Stimulated activated CD4-positive, alpha-beta T cell treated with anti-CD3 and anti-CD28 coated beads, Interleukin-12 subunit alpha, Interleukin-12 subunit beta, amount 100 ng/mL, for 48 hours (primary cell): ENCODE data around the gene POLR3E.
"Not testable (repeated sequence)": the region's sequence is repeated elsewhere in the genome, so short reads cannot be mapped to it uniquely, and the experiment has no call there.

ENCODE experiments used
- DNase-seq, 3 donors: peaks; one replicate each; pipeline ENCODE4 v3.0.0-alpha.2; 2020; ENCODE audit warnings: low read depth in 2 of 3, low spot score in 1 of 3

Gene POLR3E

DNA sequence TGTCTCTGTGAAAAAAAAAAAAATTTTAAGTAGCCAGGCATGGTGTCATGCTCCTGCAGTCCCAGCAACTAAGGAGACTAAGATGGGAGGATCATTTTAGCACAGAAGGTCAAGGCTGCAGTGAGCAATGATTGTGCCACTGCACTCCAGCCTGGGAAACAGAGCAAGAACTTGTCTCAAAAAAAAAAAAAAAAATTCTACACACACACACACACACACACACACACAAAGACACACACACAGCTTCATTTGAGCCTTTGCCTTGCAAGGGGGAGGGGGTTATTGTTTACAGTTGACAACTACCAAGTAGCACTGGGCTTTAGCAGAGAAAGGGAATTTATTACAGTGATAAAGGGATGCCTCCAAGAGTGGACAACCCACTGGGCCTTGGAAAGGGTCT, 4.9 kb upstream of the POLR3E start:
- no peak for DNase-seq

DNA sequence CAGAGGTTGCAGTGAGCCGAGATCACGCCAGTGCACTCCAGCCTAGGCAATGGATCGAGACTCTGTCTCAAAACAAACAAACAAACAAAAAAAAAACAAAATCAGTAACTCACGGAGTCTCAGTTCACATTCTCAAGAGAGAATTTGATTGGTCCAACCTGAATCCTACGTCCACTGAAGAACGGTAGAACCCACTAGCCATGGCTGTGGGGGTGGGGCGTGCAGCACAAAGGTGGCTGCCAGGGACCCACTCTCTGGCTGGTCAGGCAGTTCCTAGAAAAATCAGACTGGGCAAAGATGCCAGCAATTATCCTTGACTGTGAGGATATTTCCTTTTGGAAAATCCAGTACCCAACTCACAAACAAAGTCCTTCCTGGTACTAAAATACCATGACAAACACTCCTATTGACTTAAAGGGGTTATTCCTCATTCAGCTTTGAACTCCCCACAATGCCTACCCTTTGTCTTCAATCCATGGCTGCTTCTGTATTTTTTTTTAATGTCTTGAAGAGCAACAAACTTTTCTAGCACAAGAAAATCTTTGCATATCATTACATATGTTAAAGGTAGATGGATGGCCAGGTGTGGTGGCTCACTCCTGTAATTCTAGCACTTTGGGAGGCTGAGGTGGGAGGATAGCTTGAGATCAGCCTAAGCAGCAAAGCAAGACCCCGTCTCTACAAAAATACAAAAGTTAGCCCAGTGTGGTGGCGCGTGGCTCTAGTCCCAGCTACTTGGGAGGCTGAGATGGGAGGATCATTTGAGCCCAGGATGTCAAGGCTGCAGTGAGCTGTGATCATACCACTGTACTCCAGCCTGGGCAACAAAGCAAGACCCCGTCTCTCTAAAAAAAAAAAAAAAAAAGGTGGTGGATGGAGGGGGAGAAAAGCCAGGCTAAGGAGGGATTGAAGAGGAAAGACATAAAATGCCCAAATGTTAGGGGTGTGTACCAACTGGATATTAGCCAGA, 3.8 kb upstream of the POLR3E start:
- no peak for DNase-seq

DNA sequence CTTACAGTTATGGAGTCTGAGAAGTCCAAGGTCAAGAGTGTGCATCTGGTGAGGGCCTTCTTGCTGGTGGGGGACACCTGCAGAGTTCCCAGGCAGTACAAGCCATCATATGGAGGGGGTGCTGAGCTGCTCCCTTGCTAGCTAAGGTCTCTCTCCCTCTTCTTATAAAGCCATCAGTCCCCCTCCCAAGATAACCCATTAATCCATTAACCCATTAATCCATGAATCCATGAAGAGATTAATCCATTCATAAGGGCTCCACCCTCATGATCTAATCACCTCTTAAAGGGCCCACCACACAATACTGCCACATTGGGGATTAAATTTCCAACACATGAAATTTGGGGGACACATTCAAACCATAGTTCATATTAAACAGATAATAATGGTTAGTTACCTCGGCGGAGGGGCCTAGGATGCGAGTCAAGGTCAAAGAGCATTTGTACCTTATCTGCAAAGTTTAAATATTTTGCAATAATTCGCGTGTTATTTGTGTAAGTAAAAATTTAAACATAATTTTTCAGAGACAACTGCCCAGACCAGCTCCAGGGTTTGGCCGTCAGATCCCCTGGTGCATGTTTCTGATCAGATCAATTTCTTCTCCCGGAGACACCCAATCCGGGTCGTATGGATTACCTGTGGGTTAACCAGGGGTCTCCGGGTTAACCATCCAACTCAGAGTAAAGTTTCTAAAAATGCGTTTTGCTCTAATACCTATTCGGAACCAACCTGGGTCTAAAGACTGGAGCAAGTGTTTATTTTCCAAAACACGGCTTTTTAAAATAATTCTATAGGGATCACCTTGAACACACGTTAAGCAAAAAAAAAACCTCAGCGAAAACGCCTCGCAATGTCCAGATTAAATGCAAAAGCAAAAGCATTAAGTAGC, 740 bp upstream of the POLR3E start:
- no peak for DNase-seq

DNA sequence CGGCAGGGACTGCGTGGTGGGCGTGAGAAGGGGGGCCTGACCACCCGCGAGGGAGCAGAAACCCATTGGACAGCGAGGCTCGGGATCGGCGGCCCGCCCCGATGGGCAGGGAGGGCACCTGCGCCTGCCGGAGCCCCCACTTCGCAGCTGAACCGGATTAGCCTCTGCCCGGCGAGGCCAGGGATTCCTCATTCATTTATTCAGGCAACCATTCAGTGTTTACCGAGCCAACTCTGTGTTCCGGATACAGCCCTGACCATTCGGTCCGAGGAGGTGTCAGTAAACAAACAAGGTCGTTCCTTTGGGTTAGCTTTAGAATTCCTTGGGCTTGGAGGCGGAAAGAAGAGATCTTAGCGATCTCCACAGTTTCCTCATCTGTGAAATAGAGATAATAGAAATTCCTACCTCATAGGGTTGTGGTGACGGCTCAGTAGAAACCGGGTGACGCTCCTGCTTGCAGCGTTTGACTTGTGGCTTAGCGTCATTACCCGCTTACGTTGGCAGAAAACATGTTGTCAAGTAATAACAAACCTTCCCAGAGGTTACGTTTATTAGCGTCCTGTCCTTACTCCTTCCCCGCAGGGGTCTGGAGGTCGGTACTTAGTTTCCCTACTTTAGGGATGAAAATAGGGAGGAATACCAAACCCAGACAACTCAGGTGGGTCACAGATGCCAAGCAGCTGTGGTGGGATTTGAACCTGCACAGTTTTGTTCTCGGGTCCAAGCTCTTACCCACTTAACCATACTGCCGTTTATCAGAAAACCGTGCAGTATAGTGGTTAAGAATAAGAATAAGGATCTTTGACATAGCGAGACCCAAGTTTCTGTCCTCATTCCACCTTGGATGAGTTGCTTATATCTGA, 893 bp downstream of the POLR3E start:
- peak; percentile 58 to 82 (median 67) for DNase-seq

DNA sequence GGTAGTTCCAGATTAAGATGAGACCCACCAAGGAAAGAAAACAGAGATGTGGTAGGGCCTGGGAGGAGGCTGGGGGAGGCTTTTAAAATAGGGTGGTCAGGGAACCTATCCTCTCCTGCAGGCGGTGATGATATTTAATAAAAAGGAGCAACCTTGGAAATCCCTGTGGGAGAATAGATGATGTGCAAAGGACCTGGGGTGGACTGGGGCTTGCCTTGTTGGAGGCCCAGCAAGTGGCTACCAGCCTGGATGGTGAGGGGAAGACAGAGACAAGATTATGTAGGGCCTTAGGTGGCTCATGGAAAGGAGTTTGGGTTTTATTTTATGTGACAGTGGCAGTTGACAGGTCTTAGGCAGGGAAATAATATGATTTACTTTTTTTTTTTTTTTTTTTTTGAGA, 1.8 kb downstream of the POLR3E start:
- no peak for DNase-seq

DNA sequence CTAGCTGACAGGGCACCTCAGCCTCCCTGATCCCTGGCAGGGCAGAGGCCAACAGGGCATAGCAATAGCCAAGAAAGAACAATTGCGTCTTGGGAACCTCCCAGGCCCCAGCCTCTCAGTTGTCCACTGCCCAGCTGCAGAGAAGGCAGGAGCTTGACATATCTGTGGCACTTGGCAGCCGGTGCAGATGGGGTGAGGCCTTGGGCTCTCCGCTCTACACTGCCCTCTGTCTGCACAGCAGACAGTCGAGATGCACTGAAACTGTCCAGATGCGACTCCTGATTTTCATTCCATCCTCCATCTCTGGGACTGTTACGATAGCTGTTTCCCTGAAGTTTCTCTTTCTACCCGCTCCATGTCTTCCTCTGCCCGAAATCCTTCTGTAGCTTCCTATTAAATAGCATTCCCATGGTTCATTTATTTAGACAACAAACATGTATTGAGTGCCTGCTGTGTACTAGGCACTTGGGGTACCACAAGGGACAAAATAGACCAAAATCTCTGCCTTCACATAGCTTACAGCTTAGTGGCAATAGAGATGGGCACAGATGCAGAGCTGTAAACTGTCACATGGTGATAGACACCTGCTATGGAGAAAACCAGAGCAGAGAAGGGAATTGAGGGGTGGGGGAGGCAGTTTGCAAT, 3.3 kb downstream of the POLR3E start:
- peak; percentile 15 to 35 (median 26) for DNase-seq

DNA sequence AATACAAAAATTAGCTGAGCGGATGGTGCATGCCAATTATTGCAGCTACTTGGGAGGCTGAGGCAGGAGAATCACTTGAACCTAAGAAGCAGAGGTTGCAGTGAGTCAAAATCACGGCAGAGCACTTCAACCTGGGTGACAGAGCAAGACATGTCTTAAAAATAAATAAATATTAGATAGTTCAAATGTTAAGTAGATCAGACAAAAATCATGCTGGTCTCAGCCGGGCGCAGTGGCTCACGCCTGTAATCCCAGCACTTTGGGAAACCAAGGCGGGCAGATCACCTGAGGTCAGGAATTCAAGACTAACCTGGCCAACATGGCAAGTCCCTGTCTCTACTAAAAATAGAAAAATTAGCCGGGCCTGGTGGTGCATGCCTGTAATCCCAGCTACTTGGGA, 4.2 kb downstream of the POLR3E start:
- not testable (repeated sequence) for DNase-seq

DNA sequence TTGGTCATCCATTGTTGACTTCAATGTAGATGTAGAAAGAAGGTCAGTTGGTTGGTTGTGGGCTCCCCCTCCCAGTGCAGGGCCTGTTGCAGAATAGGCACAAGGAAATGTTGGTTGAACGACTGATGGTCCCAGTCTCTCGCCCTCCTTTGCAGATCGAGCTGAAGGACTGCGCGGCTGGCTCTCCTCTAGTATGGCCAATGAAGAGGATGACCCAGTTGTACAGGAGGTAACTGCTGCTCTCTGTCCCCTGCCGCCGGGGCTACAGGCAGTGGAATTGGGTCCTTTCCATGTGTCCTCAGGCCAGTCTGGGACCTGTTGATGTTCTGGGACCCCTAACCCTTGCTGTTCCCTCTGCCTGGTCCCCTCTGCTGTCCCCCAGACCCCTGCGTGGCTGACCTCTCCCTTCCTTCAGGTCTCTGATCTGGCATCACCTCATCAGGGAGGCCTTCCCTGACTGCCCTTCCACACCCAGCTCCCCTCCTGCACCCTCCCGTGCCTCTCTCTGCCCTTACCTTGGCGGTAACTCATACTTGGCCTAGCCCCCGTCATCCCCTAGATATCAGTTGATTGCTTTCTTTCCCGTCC, 5.7 kb downstream of the POLR3E start:
- no peak for DNase-seq

DNA sequence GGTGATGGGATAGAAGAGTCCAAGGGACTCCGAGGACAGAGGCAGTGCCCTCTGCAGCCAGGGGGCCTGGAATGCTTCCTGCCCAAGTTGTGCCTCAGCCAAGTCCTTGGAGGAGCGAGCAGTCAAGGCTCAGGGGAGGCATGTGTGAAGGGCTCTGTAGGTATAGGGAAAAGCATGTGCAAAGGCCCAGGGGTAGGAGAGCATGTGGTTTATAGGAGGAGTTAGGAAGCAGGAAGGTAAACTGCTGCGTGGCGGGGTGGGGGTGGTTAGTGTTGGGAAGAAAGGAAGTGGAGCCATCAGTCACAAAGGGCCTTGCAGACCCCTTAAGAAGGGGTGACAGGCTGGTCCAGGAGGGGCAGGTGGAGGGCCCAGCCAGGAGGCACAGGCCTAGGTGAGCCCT, 7.2 kb downstream of the POLR3E start:
- no peak for DNase-seq

DNA sequence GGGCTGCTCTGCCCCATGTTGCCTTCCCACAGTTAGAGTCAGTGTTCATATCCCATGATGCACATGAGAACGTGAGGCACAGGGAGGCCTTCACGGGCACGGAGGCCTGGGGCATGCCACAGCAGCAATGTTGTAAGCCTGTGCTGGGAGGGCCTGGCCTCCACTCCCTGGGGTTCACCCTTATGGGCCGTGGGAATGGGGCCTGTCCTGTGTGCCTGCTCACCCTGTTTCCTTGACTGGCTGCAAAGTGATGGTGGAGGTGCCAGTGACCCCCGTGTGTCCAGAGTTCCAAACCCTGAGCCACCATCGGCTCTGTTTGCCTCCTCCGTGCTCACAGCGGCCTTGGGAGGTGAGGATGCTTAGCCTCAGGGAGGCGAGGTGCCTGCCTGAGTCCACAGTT, 9.6 kb downstream of the POLR3E start:
- no peak for DNase-seq

DNA sequence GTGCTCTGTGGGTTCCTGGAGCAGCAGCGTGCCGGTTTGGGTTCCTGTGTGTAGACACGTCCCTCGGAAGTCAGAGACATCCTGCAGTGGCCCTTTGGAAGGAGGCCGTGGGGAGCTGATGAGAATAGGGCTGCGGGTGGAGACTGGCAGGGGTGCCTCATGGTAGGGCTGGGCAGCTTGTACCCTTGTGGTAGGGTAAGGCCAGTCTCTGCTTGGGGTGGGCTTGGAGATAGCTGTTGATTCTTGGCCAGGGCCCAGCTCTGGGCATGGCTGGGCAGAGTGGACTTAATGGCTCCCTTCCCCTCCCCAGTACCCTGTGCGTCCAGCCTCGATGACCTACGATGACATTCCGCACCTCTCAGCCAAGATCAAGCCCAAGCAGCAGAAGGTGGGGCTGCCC, 10.6 kb downstream of the POLR3E start:
- DNase-seq = no peak

DNA sequence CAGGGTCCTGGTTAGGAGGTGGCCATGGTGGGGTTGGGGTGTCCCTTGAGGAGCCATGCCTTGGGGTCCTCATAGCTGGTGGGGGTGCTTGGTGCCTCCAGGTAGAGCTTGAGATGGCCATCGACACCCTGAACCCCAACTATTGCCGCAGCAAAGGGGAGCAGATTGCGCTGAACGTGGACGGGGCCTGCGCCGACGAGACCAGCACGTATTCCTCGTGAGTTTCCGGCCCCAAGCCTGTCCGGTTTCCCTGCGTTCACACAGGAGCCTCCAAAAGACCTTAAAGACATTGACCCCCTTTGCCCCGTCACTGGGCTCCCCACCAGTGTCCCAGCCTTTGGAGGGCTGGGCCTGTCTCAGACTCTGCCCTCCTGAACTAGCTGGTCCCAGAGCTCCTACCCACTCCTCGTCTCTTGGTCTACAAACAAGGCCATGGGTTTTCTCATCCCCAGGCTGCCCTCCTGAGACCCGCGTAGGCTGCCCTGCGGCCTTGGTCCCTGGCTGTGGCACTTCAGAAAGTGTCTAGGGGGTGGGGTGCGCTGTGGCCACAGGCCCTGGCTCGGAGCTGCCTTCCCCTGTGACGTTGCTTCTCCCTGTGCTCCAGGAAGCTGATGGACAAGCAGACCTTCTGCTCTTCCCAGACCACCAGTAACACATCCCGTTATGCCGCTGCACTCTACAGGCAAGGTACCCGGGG, 11.8 kb downstream of the POLR3E start:
- no peak for DNase-seq

DNA sequence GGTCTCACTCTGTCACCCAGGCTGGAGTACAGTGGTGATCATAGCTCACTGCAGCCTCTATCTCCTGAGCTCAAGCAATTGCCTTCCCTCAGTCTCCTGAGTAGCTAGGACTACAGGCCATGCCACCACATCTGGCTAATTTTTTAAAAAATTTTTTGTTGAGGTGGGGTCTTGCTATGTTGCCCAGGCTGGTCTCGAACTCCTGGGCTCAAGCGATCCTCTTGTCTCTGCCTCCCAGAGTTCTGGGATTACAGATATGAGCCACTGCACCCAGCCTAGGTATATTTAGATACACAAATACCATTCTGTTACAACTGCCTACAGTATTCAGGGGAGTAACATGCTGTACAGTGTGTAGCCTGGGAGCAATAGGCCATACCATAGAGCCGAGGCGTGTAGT, 14.3 kb downstream of the POLR3E start:
- no peak for DNase-seq

DNA sequence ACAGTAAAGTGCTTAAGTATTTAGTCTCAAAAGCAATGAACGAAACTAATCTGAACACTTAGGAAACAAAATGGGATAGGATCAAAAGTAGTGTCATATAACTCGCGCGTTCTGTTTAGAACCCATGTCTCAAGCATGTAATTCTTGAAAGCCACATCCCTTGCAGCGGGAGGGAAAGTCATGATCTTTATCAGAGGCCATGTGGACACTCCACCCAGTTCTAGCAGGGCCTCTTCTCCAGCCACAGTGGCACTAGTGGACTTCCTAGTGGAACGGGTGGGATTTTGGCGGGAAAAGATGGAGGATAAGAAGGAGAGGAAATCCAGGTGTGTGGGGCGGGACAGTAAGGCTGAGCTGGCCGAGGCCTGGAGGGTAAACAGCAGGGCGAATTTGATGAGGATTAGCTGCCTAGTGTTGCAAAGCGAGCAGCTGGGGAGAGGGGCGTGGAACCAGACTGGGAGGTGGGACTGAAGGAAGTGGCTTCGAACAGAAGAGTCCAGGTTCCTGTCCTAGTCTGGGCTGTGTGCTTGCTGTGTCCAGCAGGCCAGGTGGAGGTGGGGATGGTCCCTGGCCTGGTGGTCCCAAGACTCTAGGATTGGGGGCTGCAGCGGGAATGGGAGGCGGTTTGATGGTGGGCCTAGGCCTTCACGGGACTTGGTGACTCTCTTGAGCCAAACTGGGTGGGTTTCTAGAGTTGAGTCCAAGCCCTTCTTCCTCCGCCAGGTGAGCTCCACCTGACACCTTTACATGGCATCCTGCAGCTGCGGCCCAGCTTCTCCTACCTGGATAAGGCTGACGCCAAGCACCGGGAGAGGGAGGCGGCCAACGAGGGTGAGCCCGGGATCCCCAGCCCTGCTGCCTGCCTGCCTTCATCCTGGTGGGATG, 15.9 kb downstream of the POLR3E start:
- DNase-seq = no peak

DNA sequence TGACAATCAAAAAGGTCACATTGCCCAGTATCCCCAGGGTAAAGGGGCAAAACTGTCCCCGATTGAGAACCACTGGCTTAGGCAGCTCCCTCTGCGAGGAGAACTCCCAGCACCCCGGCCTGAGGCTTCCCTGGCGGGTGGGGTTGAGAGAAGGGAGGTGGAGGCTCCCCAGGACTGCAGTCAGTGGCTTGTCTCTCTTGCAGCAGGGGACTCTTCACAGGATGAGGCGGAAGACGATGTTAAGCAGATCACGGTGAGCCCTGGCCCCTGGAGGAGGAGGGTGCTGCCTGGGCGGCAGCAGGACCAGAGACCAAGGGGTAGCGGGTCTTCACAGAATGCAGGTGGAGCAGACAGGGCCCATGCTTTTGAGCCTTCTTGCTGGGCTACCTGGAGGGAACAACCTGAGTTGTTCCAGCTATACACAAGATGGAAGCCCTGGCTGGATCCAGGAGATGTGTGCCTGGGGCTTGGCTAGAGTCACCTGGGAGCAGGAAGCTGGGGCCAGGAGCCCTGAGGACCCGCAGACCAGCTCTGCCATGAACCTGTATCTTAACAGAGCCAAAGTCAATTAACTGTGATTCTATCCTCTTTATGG, 16.8 kb downstream of the POLR3E start:
- DNase-seq = no peak

DNA sequence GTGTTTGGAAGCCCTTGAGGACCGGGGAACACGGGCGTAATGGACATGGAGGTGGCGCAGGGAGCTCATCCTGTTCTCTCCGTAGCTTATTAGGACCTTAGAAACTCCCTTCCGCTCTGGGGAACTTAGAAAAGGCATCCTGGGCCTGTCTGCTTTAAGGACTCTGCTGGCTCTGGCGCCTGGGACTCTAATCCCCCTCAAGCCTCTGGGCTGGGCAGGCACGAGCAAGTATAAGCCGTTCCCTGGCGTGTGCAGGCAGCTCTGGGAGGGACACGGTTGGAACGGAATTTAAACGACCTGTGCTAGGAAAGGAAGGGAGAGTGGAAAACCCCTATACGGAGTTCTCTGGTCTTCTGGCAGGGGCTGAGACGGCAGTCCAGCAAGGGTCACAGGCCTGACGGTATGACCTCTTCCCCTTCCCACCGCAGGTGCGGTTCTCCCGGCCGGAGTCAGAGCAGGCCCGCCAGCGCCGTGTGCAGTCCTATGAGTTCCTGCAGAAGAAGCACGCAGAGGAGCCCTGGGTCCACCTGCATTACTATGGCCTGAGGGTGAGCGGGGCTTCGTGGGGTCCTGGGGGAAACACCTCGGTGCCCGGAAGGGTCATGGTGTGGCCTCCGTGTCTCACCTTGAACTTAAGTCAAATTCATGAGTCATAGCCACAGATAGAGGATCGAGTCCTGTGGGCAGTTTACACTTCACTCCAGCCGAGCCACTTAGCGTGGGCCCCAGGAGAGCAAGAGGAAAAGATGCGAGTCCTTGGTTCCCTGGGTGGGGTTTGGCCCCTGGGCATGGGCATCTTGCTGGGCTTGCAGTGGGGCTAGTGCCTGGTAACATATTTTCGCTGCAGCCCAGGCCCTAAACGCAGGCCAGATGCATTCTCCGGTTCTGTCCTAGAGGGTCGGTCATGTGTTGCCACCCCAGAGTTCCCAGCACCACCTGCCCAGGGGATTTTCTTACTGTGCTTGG, 17.7 kb downstream of the POLR3E start:
- DNase-seq = no peak

DNA sequence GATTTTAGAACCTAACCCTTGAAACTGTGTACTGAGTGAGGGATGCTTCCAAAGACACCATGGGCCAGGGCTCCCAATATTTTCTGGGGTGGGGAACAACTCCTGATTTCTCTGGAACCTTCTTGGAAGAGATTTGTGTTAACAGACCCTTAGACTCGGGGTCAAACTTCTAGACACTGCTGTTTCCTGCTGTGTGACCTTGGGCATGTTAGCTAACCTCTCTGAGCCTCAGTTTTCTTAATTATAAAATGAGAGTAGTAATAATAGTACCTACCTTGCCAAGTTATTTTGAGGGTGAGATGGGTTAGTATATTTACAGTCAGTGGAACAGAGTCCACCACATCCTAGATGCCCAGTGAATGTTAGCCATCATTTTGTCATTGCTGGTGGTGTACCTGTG, 18.8 kb downstream of the POLR3E start:
- no peak for DNase-seq
